ENCODE results near the gene PPFIA2. TPM values are rescaled to one million over a fixed set of nuclear protein-coding genes. Genes with fewer than 3 reads are reported as not detected.

PPFIA2 gene
- total and polyA plus RNA-seq, 9 donors: 0.93 to 3.1 (median 1.5) TPM

DNA sequence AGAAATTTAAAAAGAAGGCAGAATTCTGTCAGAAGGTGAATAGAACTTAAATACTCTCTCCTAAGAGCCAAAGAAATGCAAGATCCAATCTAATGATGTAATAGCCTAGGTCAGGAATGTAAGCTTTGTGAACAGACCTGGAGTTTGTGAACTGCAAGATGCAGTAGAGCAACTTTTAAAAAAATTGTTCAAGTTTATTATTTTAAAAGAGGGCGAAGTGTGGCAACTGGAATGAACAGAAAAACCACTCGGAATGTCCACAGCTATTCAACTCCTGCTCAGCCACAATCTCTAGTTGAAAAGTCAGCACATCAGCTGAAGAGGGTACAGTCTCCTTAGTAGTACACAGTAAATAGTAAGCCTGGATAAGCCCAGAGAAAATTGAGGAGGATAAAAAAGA lies 228.8 kb downstream of the PPFIA2 start:
- no peak for DNase-seq
- H3K36me3 ChIP-seq (ENCODE audit: control insufficient read depth, insufficient read depth, low read length): no peaks in the 10 kb centered on the region
- no CpG with 5 or more reads among the region's 2 CpGs for WGBS (ENCODE audit: insufficient coverage)
- no peak overlapping the region for H3K4me3 ChIP-seq (ENCODE audit: low read length)
- H3K27ac ChIP-seq (ENCODE audit: low read length): no peak overlapping the region
- no peaks in the 10 kb centered on the region for H3K9me3 ChIP-seq (replicated peaks; ENCODE audit: control insufficient read depth, low read depth, low read length)
- H3K27me3 ChIP-seq (ENCODE audit: control insufficient read depth, insufficient read depth, low read length): no peaks in the 10 kb centered on the region
- H3K4me1 ChIP-seq (ENCODE audit: control insufficient read depth, insufficient read depth, low read length): no peaks in the 10 kb centered on the region

DNA sequence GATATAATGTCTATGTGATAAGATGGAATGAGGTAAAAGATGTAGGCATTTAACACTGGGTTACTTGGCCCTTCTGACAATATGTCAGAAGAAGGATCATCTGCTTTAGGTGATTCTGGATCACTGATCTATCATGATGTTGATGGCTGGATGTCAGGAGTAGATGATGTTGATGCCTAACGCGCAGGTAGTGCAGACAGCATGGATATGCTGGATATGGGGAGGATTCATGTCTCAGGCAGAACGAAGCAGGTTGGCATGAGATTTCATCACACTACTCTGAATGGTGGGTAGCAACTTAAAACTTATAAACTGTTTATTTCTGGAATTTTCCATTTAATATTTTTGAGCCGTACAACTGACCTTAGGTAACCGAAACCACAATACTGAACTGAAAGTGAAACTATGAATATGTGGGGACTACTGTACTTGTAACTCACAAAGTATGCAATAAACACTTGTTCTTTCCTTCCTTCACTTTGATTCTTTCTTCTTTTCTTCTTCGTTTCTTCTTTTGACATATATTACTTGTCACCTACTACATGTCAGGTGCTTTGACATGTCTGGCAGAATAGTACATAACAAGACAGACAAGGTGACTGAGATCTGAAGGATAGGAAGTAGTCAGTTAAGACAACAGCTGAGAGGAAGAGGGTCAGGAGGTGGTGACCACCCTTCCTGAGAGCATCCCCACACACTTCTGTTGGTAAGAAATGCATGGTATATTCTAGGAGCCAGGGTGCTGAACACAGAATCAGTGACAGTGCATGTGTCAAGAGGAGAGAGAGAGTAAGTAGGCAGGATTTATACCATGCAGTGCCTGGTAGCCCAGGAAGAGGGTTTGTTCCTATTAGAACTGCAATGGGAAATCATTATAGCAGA lies 238.8 kb downstream of the PPFIA2 start:
- H3K9me3 ChIP-seq (replicated peaks; ENCODE audit: control insufficient read depth, low read depth, low read length): no peaks in the 10 kb centered on the region
- DNase-seq: no peak
- 100% methylated on average over 2 of the region's 6 CpGs for WGBS (ENCODE audit: insufficient coverage)
- H3K4me3 ChIP-seq (ENCODE audit: low read length): no peak overlapping the region
- no peaks in the 10 kb centered on the region for H3K36me3 ChIP-seq (ENCODE audit: control insufficient read depth, insufficient read depth, low read length)
- no peaks in the 10 kb centered on the region for H3K4me1 ChIP-seq (ENCODE audit: control insufficient read depth, insufficient read depth, low read length)
- no peak overlapping the region for H3K27ac ChIP-seq (ENCODE audit: low read length)
- H3K27me3 ChIP-seq (ENCODE audit: control insufficient read depth, insufficient read depth, low read length): no peaks in the 10 kb centered on the region

DNA sequence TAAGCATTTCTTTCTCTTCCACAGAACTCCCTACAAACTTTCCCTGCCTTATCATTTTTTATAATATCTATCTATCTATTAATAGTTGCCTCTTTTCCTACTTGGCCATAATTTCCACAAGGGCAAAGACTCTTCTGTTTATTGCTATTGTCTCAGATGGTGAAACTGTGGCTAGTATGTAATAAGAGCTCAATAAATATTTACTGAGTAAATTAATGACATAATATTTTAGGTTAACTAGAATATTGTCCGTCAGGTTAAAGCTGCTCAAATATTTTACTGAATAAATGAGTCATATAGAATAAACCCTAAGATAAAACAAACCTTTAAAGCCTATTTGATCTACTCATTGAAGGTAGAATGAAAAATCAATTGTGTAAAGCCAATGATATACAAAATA lies 240.5 kb downstream of the PPFIA2 start:
- no peaks in the 10 kb centered on the region for H3K9me3 ChIP-seq (replicated peaks; ENCODE audit: control insufficient read depth, low read depth, low read length)
- no peaks in the 10 kb centered on the region for H3K27me3 ChIP-seq (ENCODE audit: control insufficient read depth, insufficient read depth, low read length)
- no peak overlapping the region for H3K4me3 ChIP-seq (ENCODE audit: low read length)
- H3K36me3 ChIP-seq (ENCODE audit: control insufficient read depth, insufficient read depth, low read length): no peaks in the 10 kb centered on the region
- H3K4me1 ChIP-seq (ENCODE audit: control insufficient read depth, insufficient read depth, low read length): no peaks in the 10 kb centered on the region
- WGBS (ENCODE audit: insufficient coverage): no CpG with 5 or more reads among the region's 1 CpG
- no peak for DNase-seq
- no peak overlapping the region for H3K27ac ChIP-seq (ENCODE audit: low read length)

DNA sequence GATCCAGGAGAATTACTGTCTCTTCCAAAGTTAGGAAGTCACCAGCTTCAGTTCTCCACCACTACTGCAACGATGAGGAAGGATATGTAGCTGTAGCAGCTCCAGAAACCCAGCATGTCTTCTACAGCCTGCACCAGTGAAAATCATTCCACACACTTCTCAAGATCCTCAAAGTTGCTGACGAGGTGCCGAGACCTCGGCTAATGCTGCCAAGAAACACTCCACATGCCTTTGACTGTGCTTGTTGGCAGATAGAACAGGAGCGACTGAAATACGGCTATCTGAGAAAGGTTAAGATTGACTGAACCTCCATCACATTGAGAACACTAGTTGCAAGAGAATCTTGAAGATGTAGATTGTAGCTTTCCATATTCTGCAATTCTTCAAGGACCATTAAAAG lies 241.9 kb downstream of the PPFIA2 start:
- WGBS (ENCODE audit: insufficient coverage): 80% methylated on average over 1 of the region's 6 CpGs
- no peaks in the 10 kb centered on the region for H3K4me1 ChIP-seq (ENCODE audit: control insufficient read depth, insufficient read depth, low read length)

DNA sequence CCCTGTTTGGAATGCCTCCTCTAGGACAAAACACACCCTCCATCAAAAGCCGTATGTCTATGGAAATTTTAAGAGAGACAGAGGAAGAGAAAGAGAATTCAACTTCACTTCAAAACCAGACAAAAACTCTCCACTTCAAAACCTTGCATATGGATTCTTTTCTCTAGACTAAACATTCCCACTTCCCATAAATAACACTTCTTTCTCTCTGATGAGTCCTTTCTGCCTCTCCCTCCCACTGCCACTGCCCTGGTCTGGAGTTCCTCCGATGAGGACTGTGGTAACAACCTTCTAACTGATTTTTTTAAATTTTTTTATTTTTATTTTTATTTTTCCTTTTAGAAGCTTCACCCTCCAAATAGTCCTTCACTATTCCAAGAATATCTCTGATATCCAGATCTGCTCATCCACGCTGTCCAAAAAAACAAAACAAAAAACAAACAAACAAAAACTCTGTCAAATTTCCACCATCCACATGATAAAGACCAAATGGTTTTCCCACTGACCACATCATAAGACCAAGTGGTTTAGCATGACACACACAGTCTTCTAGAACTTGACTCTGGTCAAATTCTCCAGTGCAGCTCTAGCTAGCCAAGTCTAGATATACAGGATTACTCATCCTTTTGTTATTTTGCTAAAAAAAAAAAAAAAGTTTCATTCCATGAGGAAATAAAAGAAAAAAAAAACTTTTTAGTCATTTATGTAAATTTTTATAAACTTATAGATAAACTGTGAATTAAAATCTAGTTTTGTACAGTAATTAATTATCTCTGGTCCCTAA lies 256.0 kb downstream of the PPFIA2 start:
- no peaks in the 10 kb centered on the region for H3K27me3 ChIP-seq (ENCODE audit: control insufficient read depth, insufficient read depth, low read length)
- no peaks in the 10 kb centered on the region for H3K36me3 ChIP-seq (ENCODE audit: control insufficient read depth, insufficient read depth, low read length)
- no peak overlapping the region for H3K4me3 ChIP-seq (ENCODE audit: low read length)
- 88% methylated on average over 1 of the region's 3 CpGs for WGBS (ENCODE audit: insufficient coverage)
- no peak overlapping the region for H3K27ac ChIP-seq (ENCODE audit: low read length)
- no peaks in the 10 kb centered on the region for H3K9me3 ChIP-seq (replicated peaks; ENCODE audit: control insufficient read depth, low read depth, low read length)
- H3K4me1 ChIP-seq (ENCODE audit: control insufficient read depth, insufficient read depth, low read length): no peaks in the 10 kb centered on the region
- peak; percentile 16 for DNase-seq

More for the DNA sequence above, 241.9 kb downstream of the PPFIA2 start:
- no peaks in the 10 kb centered on the region for H3K9me3 ChIP-seq (replicated peaks; ENCODE audit: control insufficient read depth, low read depth, low read length)
- no peak overlapping the region for H3K4me3 ChIP-seq (ENCODE audit: low read length)
- DNase-seq: no peak
- no peaks in the 10 kb centered on the region for H3K36me3 ChIP-seq (ENCODE audit: control insufficient read depth, insufficient read depth, low read length)
- no peaks in the 10 kb centered on the region for H3K27me3 ChIP-seq (ENCODE audit: control insufficient read depth, insufficient read depth, low read length)
- no peak overlapping the region for H3K27ac ChIP-seq (ENCODE audit: low read length)

DNA sequence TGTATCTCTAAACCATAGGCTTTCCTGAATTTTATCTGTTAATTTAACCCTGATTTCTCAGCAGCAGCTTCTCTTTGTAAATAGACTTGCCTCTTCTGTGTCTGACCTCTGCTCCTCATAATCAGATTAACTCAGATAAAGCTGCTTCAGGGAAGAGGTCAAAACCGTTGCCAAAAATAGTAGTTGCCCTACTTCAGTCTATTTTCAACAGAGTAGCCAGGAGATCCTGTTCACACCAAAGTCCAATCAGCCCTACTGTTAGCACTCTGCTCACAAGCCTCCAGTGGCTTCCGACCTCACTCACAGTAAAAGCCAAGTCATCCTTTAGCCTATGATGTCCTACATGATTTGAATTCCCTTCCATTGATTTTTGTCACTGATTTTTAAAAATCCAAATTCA lies 258.4 kb downstream of the PPFIA2 start:
- WGBS (ENCODE audit: insufficient coverage): 76% methylated on average over 2 of the region's 2 CpGs
- H3K9me3 ChIP-seq (replicated peaks; ENCODE audit: control insufficient read depth, low read depth, low read length): no peaks in the 10 kb centered on the region

DNA sequence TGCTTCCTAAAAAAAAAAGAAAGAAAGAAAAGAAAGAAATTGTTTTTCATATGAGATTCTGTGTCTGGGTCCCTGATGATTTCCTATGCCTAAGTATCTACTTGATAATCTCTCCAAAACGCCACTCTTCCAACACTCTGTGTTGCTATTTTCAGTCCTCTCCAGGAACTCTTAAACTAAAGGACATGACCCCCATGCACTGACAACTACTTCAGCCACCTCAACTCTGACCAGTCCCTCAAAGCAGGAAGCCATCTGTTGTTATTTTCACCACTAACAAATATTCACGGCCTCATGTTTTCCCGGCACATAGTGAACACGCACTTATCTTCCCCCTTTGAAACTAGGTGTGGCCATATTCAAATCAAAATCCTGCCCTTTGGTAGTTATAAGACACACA lies 259.3 kb downstream of the PPFIA2 start:
- no peaks in the 10 kb centered on the region for H3K4me1 ChIP-seq (ENCODE audit: control insufficient read depth, insufficient read depth, low read length)
- H3K27ac ChIP-seq (ENCODE audit: low read length): no peak overlapping the region
- no peak overlapping the region for H3K4me3 ChIP-seq (ENCODE audit: low read length)
- no peaks in the 10 kb centered on the region for H3K27me3 ChIP-seq (ENCODE audit: control insufficient read depth, insufficient read depth, low read length)
- no peak for DNase-seq
- 20% methylated on average over 1 of the region's 4 CpGs for WGBS (ENCODE audit: insufficient coverage)
- H3K9me3 ChIP-seq (replicated peaks; ENCODE audit: control insufficient read depth, low read depth, low read length): no peaks in the 10 kb centered on the region
- H3K36me3 ChIP-seq (ENCODE audit: control insufficient read depth, insufficient read depth, low read length): no peaks in the 10 kb centered on the region

More for the DNA sequence above, 258.4 kb downstream of the PPFIA2 start:
- Histone ChIP-seq H3K4me1 (ENCODE audit: control insufficient read depth, insufficient read depth, low read length) (no peaks in the 10 kb centered on the region), H3K36me3 (ENCODE audit: control insufficient read depth, insufficient read depth, low read length) (no peaks in the 10 kb centered on the region), H3K27ac (ENCODE audit: low read length) (no peak overlapping the region), H3K27me3 (ENCODE audit: control insufficient read depth, insufficient read depth, low read length) (no peaks in the 10 kb centered on the region), H3K4me3 (ENCODE audit: low read length) (no peak overlapping the region)
- no peak for DNase-seq

DNA sequence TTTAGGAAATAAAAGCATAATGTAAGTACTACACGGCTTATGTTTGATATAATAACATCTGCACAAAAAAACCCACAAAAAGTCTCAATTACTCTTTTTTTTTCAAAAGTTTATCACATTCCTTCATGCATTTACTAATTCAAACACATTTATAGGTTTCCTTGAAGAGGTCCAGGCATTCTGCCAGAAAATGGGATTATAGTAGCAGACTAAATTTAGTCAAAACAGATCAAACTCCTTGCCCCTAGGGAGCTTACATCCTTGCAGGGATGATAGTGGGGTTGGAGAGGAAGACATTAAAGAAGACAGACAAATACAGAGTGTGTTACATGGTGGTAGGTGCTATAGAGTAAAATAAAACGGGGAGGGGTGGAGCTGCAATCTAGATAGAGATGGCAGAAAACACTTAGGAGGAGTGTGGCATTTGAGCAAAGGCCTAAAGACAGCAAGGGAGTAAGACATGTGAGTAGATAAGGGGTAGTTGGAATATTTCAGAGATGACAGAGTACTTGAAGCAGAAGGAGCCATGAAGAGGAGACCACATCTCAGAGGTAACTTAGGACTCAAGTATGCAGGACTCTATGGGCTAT lies 266.9 kb downstream of the PPFIA2 start:
- DNase-seq: peak; percentile 35
- no peaks in the 10 kb centered on the region for H3K36me3 ChIP-seq (ENCODE audit: control insufficient read depth, insufficient read depth, low read length)
- no peaks in the 10 kb centered on the region for H3K9me3 ChIP-seq (replicated peaks; ENCODE audit: control insufficient read depth, low read depth, low read length)
- no peak overlapping the region for H3K27ac ChIP-seq (ENCODE audit: low read length)
- H3K4me3 ChIP-seq (ENCODE audit: low read length): no peak overlapping the region
- H3K27me3 ChIP-seq (ENCODE audit: control insufficient read depth, insufficient read depth, low read length): no peaks in the 10 kb centered on the region
- 44% methylated on average over 1 of the region's 2 CpGs for WGBS (ENCODE audit: insufficient coverage)
- no peaks in the 10 kb centered on the region for H3K4me1 ChIP-seq (ENCODE audit: control insufficient read depth, insufficient read depth, low read length)

DNA sequence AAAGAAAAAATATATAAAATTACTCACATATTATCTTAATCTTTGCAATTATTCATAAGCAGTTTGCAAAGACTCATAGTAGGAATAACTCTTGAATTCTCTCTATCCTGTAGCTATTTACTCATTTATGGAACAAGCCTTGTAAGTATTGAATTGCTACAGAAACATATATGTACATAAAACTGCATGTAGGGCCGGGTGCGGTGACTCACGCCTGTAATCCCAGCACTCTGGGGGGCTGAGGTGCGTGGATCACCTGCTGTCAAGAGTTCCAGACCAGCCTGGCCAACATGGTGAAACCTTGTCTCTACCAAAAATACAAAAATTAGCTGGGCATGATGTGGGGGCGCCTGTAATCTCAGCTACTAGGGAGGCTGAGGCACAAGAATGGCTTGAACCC lies 286.2 kb downstream of the PPFIA2 start:
- H3K36me3 ChIP-seq (ENCODE audit: control insufficient read depth, insufficient read depth, low read length): no peaks in the 10 kb centered on the region
- 79% methylated on average over 4 of the region's 5 CpGs for whole genome bisulfite sequencing (ENCODE audit: insufficient coverage)
- H3K9me3 ChIP-seq (replicated peaks; ENCODE audit: control insufficient read depth, low read depth, low read length): no peaks in the 10 kb centered on the region
- no peaks in the 10 kb centered on the region for H3K27me3 ChIP-seq (ENCODE audit: control insufficient read depth, insufficient read depth, low read length)
- H3K4me3 ChIP-seq (ENCODE audit: low read length): no peak overlapping the region
- H3K27ac ChIP-seq (ENCODE audit: low read length): no peak overlapping the region
- no peaks in the 10 kb centered on the region for H3K4me1 ChIP-seq (ENCODE audit: control insufficient read depth, insufficient read depth, low read length)
- DNase-seq: no peak

DNA sequence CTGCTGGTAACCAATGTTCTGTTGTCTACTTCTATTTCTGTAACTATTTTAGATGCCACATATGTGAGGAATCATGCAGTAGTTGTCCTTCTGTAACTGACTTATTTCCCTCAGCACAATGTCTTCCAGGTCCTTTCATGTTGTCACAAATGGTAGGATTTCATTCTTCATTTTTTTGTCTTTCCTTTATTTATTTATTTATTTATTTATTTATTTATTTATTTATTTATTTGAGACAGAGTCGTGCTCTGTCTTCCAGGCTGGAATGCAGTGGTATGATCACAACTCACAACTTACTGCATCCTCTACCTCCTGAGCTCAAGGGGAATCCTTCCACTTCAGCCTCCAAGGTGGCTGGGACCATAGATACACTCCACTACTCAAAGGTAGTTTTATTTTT lies 288.2 kb downstream of the PPFIA2 start:
- no CpG with 5 or more reads among the region's 1 CpG for WGBS (ENCODE audit: insufficient coverage)
- no peaks in the 10 kb centered on the region for H3K27me3 ChIP-seq (ENCODE audit: control insufficient read depth, insufficient read depth, low read length)
- no peaks in the 10 kb centered on the region for H3K36me3 ChIP-seq (ENCODE audit: control insufficient read depth, insufficient read depth, low read length)
- no peak for DNase-seq
- H3K27ac ChIP-seq (ENCODE audit: low read length): no peak overlapping the region
- no peak overlapping the region for H3K4me3 ChIP-seq (ENCODE audit: low read length)
- no peaks in the 10 kb centered on the region for H3K4me1 ChIP-seq (ENCODE audit: control insufficient read depth, insufficient read depth, low read length)
- no peaks in the 10 kb centered on the region for H3K9me3 ChIP-seq (replicated peaks; ENCODE audit: control insufficient read depth, low read depth, low read length)

Measured in muscle of leg (tissue), 11 donors.